DMS153 treated with DMSO at 0.1 percent for 48 hours (cell line): ENCODE data around the gene AMH.
"Not testable (repeated sequence)": the region's sequence is repeated elsewhere in the genome, so short reads cannot be mapped to it uniquely, and the experiment has no call there.

Experiments used
- DNase-seq: peaks from one replicate; lab custom pipeline; 2025; ENCODE audit not compliant: unreplicated experiment; lab: John Stamatoyannopoulos, UW

The AMH gene

GRCh38 chr19:2249010-2249866 is at the start of gene AMH:
AMH (plus strand) TSS chr19:2249323; CDS start chr19:2249333, 10 bp downstream.
- no peak for DNase-seq

GRCh38 chr19:2199861-2200623 is 49.1 kb upstream of the AMH start:
- no peak for DNase-seq

- not testable (repeated sequence) for DNase-seq
These were observed 48.4 kb upstream of the AMH start for GRCh38 chr19:2200624-2201294.

- no peak for DNase-seq
These were observed 47.5 kb upstream of the AMH start for GRCh38 chr19:2201473-2202148.

GRCh38 chr19:2202366-2202765 is 46.8 kb upstream of the AMH start:
- no peak for DNase-seq

- DNase-seq: no peak
These were observed 42.1 kb upstream of the AMH start for GRCh38 chr19:2207008-2207407.

GRCh38 chr19:2207991-2208860 is 40.9 kb upstream of the AMH start:
- DNase-seq: no peak

GRCh38 chr19:2208975-2209374 is 40.1 kb upstream of the AMH start:
- DNase-seq: no peak

- DNase-seq: no peak
These were observed 39.7 kb upstream of the AMH start for GRCh38 chr19:2209408-2209807.

GRCh38 chr19:2210206-2210605 is 38.9 kb upstream of the AMH start:
- DNase-seq: no peak

- DNase-seq: no peak
These were observed 38.0 kb upstream of the AMH start for GRCh38 chr19:2210987-2211740.

GRCh38 chr19:2212861-2213711 is 36.0 kb upstream of the AMH start:
- DNase-seq: no peak

- no peak for DNase-seq
These were observed 35.3 kb upstream of the AMH start for GRCh38 chr19:2213799-2214198.

GRCh38 chr19:2214251-2214650 is 34.9 kb upstream of the AMH start:
- no peak for DNase-seq

GRCh38 chr19:2215281-2215751 is 33.8 kb upstream of the AMH start:
- DNase-seq: no peak

GRCh38 chr19:2216361-2217225 is 32.5 kb upstream of the AMH start:
- DNase-seq: no peak

GRCh38 chr19:2217591-2217990 is 31.5 kb upstream of the AMH start:
- DNase-seq: no peak
